Parathyroid adenoma (tissue), 2 donors: ENCODE measurements around the gene GTPBP3.
"Not testable (repeated sequence)": the region's sequence is repeated elsewhere in the genome, so short reads cannot be mapped to it uniquely, and the experiment has no call there.

ENCODE experiments used
- H2AFZ ChIP-seq: fragments of 300-600 bp; sonication (generic); one replicate; pipeline ENCODE4 v1.7.0; 2017; ENCODE audit warnings: antibody characterized with exemption, mild to moderate bottlenecking
- H3K27ac ChIP-seq: fragments of 300-600 bp; sonication (generic); one replicate; pipeline ENCODE4 v1.7.0; 2017
- H3K27me3 ChIP-seq: fragments of 300-600 bp; sonication (generic); one replicate; pipeline ENCODE4 v1.7.0; 2017; ENCODE audit warnings: low read length; ENCODE audit not compliant: control insufficient read depth, insufficient read depth
- H3K36me3 ChIP-seq: fragments of 300-600 bp; sonication (generic); one replicate; pipeline ENCODE4 v1.7.0; 2017; ENCODE audit warnings: low read length; ENCODE audit not compliant: control insufficient read depth, insufficient read depth
- H3K4me1 ChIP-seq: fragments of 300-600 bp; sonication (generic); one replicate; pipeline ENCODE4 v1.7.0; 2017; ENCODE audit warnings: control low read depth
- H3K4me2 ChIP-seq: fragments of 300-600 bp; sonication (generic); one replicate; pipeline ENCODE4 v1.7.0; 2017; ENCODE audit warnings: low read length
- H3K4me3 ChIP-seq: fragments of 300-600 bp; sonication (generic); one replicate; pipeline ENCODE4 v1.7.0; 2017; ENCODE audit warnings: low read depth, low read length
- H3K79me2 ChIP-seq: fragments of 300-600 bp; sonication (generic); one replicate; pipeline ENCODE4 v1.7.0; 2017; ENCODE audit warnings: control low read depth
- H3K9ac ChIP-seq: fragments of 300-600 bp; sonication (generic); one replicate; pipeline ENCODE4 v1.7.0; 2017; ENCODE audit warnings: mild to moderate bottlenecking
- H3K9me3 ChIP-seq: fragments of 300-600 bp; sonication (generic); one replicate; pipeline ENCODE4 v1.7.0; 2017; ENCODE audit warnings: low read length; ENCODE audit not compliant: control insufficient read depth
- CTCF ChIP-seq: fragments of 300-600 bp; sonication (generic); IDR thresholded peaks from one replicate; pipeline ENCODE4 v1.7.0; 2017; ENCODE audit warnings: antibody characterized with exemption, mild to moderate bottlenecking
- donor health status: primary hyperparathyroidism.

GTPBP3 gene

DNA sequence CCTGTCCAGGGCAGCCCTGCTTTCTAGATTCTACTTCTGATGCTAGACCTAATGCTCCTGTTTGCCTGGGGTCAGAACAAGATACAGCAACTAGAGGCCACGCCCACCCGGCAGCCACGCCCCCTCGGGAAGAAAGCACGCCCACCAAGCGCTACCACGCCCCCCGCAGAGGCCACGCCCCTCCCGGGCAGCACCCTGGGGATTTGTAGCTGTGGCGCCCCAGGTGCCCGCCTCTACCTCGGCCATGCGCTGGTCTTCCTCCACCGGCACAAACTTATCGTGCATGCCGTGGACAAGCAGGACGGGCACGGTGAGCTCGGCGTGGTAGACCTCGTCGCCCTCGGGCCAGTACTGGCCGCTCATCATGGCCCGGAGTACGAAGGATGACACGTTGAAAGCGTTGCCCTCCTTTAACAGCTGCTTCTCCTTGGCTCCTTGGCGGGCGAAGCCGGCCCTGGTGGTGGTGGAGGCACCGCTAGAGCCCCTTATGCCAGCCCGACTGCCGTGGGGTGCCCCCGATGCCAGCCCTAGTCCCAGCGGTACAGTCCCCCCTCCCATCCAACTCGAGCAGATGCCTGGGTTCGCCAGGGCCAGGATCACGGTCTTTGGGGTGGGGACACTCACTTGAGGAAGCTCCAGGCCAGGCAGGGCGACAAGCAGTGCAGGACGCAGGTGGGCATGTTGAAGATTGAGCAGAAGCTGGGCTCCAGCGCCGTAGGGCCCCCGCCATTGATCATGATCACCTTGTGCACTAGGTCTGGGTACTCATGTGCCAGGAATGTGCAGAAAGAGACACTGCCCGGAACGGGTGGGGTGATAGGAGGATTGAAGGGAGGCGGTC is 43.1 kb upstream of the GTPBP3 start:
- H3K4me3 ChIP-seq: no peak overlapping the region
- peaks cover 3% of the 10 kb centered on the region for H3K79me2 ChIP-seq
- H3K4me2 ChIP-seq: no peak overlapping the region
- H3K4me1 ChIP-seq: peaks cover 5% of the 10 kb centered on the region
- no peaks in the 10 kb centered on the region for H3K9me3 ChIP-seq
- H3K9ac ChIP-seq: no peak overlapping the region
- H3K36me3 ChIP-seq: no peaks in the 10 kb centered on the region
- no peak for TF ChIP-seq CTCF
- no peak overlapping the region for H3K27ac ChIP-seq
- no peaks in the 10 kb centered on the region for H3K27me3 ChIP-seq
- H2AFZ ChIP-seq: no peak overlapping the region

GRCh38 chr19:17295551-17295950 is 41.8 kb upstream of the GTPBP3 start:
- not testable (repeated sequence) for H3K4me3 ChIP-seq, H3K4me2 ChIP-seq, H2AFZ ChIP-seq, H3K4me1 ChIP-seq, H3K79me2 ChIP-seq, H3K9ac ChIP-seq, H3K27me3 ChIP-seq, H3K36me3 ChIP-seq, H3K9me3 ChIP-seq
- peak overlapping the region; percentile 62 for H3K27ac ChIP-seq

- no peak overlapping the region for H3K9ac ChIP-seq
- no peaks in the 10 kb centered on the region for H3K36me3 ChIP-seq
- peaks cover 5% of the 10 kb centered on the region for H3K4me1 ChIP-seq
- H3K27me3 ChIP-seq: no peaks in the 10 kb centered on the region
- TF ChIP-seq CTCF: peak; percentile 48
- H3K27ac ChIP-seq: peak overlapping the region; percentile 62
- no peak overlapping the region for H2AFZ ChIP-seq
- H3K4me3 ChIP-seq: peak overlapping the region; percentile 18
- H3K9me3 ChIP-seq: no peaks in the 10 kb centered on the region
- H3K79me2 ChIP-seq: peaks cover 3% of the 10 kb centered on the region
- peak overlapping the region; percentile 9 for H3K4me2 ChIP-seq
Observed at GRCh38 chr19:17296273-17296672, 41.1 kb upstream of the GTPBP3 start.

DNA sequence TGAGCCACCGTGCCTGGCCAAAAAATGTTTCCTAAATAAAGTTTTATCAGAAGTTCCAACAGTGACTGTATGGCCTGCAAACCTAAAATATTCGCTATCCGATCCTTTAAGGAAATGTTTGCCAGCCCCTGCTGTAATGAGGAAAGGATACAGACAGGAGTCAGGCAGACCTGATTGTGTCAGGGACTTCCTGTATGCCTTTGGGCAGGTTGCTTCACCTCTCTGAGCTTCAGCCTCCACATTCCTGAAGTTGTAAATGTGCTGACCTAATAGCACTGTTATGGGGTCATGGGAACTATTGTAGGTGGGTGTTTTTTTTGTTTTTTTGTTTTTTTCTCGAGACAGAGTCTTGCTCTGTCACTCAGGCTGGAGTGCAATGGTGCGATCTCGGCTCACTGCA is 40.4 kb upstream of the GTPBP3 start:
- Histone ChIP-seq H3K9ac (no peak overlapping the region), H3K27me3 (no peaks in the 10 kb centered on the region), H3K79me2 (peaks cover 3% of the 10 kb centered on the region), H3K27ac (peak overlapping the region; percentile 62), H3K36me3 (no peaks in the 10 kb centered on the region), H3K9me3 (no peaks in the 10 kb centered on the region), H2AFZ (no peak overlapping the region), H3K4me2 (no peak overlapping the region), H3K4me3 (no peak overlapping the region), H3K4me1 (peaks cover 5% of the 10 kb centered on the region)
- TF ChIP-seq CTCF: no peak

GRCh38 chr19:17300992-17301619 is 36.2 kb upstream of the GTPBP3 start:
- TF ChIP-seq CTCF: no peak
- Histone ChIP-seq H3K27ac (no peak overlapping the region), H3K9ac (no peak overlapping the region), H3K79me2 (peaks cover 8% of the 10 kb centered on the region), H3K36me3 (no peaks in the 10 kb centered on the region), H3K9me3 (no peaks in the 10 kb centered on the region), H3K4me3 (no peak overlapping the region), H3K4me2 (no peak overlapping the region), H2AFZ (no peak overlapping the region), H3K27me3 (no peaks in the 10 kb centered on the region), H3K4me1 (peaks cover 20% of the 10 kb centered on the region)
